GM21723 (cell line): ENCODE data around the gene SLC43A3.

ENCODE experiments used
- ATAC-seq: cut with Tn5 transposase; IDR thresholded peaks from one replicate; pipeline ENCODE4 v1.9.1; 2021; ENCODE audit warnings: mild to moderate bottlenecking, moderate library complexity; ENCODE audit not compliant: unreplicated experiment

SLC43A3 gene

GRCh38 chr11:57360991-57361390 lies 65.9 kb downstream of the SLC43A3 start:
- no peak for ATAC-seq

DNA sequence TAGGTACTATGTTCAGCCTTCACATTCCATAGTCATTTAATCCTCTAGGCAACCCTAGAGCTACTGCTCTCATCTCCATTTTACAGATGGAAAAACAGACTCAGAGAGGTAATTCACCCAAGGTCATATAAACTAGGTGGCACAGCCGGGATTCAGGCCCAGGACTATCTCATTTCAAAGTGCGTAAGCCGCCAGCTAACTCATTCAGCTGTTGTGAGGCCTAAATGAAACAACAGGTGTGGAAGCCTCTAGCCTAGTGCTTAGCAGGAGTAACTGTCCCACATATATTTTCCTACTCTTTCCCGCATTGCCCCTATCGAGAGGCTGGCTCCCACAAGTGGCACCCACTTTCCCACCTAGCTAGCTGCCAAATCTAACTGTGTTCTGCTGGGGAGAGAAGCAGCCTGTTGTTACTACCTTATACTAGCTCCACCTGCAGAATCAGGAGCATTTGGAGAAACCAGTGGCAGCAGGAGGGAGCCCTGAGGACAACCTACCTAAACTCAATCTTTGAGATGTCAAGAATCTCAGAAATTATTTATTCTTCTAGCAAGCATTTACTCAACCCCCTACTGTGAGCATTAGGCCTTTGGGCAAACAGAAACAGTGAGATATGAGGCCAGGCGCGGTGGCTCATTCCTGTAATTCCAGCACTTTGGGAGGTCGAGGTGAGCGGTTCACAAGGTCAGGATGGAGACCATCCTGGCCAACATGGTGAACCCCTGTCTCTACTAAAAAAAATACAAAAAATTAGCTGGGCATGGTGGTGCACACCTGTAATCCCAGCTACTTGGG lies 66.8 kb downstream of the SLC43A3 start:
- no peak for ATAC-seq

GRCh38 chr11:57359396-57359795 lies 67.5 kb downstream of the SLC43A3 start:
- ATAC-seq, result no peak

DNA sequence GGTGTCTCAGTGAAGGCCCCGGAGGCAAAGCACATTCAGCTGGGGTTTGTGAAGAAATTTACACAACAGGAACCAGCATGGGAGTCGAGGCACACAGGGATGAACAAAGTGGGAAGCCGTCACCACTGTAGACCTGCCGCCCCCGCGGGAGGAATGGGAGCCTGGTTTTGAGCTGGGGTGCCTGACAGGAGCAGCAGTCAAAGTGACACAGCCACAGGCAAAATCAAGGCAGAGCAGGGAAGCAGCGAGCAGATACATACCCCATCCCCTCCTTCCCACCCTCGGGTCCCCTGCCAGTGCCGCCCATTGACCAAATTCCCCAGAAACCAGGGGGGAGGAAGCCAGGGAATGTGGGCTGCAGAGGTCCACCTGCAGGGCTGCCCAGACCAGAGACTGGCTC lies 67.9 kb downstream of the SLC43A3 start:
- no peak for ATAC-seq

DNA sequence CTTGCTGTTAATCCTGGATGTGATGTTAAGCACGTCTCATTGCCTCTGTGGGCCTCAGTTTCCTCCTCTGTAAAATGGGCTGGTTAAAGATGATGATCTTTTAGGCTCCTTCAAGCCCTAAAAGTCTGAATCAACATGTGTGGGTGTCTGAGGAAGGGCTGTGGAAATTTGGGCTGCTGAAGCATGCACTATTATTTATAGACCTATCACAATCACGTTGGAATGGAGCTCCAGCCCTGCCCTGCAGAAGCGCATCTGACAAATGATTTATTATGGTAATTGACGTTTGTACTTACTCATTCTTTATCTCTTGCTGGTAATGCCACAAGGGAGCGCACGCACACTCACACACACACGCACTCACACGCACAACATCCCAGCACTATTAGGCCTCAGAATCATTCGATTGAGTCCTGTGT lies 68.4 kb downstream of the SLC43A3 start:
- ATAC-seq, result no peak

GRCh38 chr11:57357856-57358255 lies 69.1 kb downstream of the SLC43A3 start:
- ATAC-seq, result no peak

GRCh38 chr11:57357310-57357709 lies 69.6 kb downstream of the SLC43A3 start:
- ATAC-seq, result no peak
